ENCODE results near the gene KLF11.

DNA sequence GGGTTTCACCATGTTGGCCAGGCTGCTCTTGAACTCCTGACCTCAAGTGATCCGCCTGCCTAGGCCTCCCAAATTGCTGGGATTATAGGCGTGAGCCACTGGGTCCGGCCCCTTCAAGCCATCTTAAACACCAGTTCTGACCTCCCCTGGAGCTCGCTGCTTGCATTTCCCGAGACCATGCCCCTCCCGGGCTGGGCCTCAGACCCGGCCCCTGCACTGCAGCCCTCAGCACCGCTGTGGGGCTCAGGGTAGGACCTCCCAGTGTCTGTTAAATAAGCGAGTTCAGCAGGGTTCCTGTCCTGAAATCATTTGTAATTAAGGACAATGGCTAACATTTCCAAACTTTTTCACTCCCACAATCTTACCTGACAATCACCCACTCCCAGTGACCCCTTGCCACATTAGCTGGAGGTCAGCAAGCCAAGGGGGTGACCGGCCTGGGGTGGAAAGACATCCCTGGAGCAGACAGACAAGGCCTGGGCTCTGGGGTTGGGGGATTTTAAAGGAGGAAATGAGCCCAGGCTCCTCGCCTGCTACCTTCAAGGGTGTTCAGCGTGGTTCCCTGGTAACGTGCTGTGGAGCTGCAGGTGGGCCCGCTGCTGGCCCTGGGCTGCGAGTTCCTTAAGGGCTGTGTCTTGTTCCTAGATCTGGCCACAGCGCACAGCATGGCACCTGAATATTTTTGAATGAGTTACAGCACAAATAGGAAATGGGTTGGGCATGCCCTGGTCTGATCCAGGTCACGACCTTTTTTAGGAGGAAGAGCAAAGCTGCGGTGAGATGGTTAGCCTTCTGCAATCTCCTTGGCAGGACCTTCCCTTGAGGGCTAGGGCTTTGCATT, 21.8 kb downstream of the KLF11 start:
- no peak for TF ChIP-seq POLR2A (IDR thresholded peaks at IDR 0.05; ENCODE audit: low read length)
- no peak for TF ChIP-seq GATA1 (IDR thresholded peaks at IDR 0.05; ENCODE audit: low read depth, low read length)
